IMR-90 (cell line): ENCODE data around the gene FAM83G. TPM values are rescaled to one million over a fixed set of nuclear protein-coding genes. Genes with fewer than 3 reads are reported as not detected.

Source experiments
- ATAC-seq: fragments of 200-7000 bp; cut with Tn5 transposase; 2 replicates; pipeline ENCODE4 v1.9.1; 2020; ENCODE audit warnings: low read depth, mild to moderate bottlenecking, moderate library complexity
- BruUV-seq: library from RNA; stranded (reverse); fragments of 400-500 nt; replicated peaks from 2 replicates; lab custom pipeline; 2021; lab: Mats Ljungman, UMichigan
- CTCF ChIA-PET: fragments of 300-600 bp; formaldehyde crosslinking; extraction: SDS; loops from one replicate; lab custom pipeline; 2021; ENCODE audit warnings: antibody characterized with exemption; lab: Yijun Ruan, JAX
- POLR2A ChIA-PET: fragments of 300-600 bp; sonication (Branson Sonifier 250); formaldehyde crosslinking; loops from one replicate; lab custom pipeline; 2022; ENCODE audit warnings: antibody characterized with exemption; ENCODE audit not compliant: unreplicated experiment; lab: Charles Lee
- DNase-seq: peaks from one replicate; pipeline ENCODE4 v3.0.0; 2013
- H2AFZ ChIP-seq: replicated peaks from 2 replicates; pipeline ENCODE3; 2013; ENCODE audit warnings: low read length, mild to moderate bottlenecking; ENCODE audit not compliant: poor library complexity
- H2AK5ac ChIP-seq: 2 replicates; pipeline ENCODE4 v1.6.1; 2013; ENCODE audit warnings: low read depth, low read length, inconsistent platforms
- H2AK9ac ChIP-seq: replicated peaks from 2 replicates; pipeline ENCODE3; 2013; ENCODE audit warnings: mild to moderate bottlenecking, low read depth, low read length, moderate library complexity; ENCODE audit not compliant: poor library complexity
- H2BK120ac ChIP-seq: 2 replicates; pipeline ENCODE4 v1.6.1; 2013; ENCODE audit warnings: low read depth, low read length, inconsistent platforms
- H2BK15ac ChIP-seq: 3 replicates; pipeline ENCODE4 v1.6.1; 2013; ENCODE audit warnings: low read depth, low read length, inconsistent platforms
- H2BK20ac ChIP-seq: 2 replicates; pipeline ENCODE4 v1.6.1; 2013; ENCODE audit warnings: low read depth, mild to moderate bottlenecking, inconsistent platforms, low read length, moderate library complexity
- H2BK5ac ChIP-seq: 2 replicates; pipeline ENCODE4 v1.6.1; 2013; ENCODE audit warnings: mild to moderate bottlenecking, low read depth, low read length, inconsistent platforms; ENCODE audit not compliant: poor library complexity, severe bottlenecking
- H3K14ac ChIP-seq: replicated peaks from 2 replicates; pipeline ENCODE4 v1.6.1; 2013; ENCODE audit warnings: low read depth, low read length, inconsistent platforms
- H3K18ac ChIP-seq: 2 replicates; pipeline ENCODE4 v1.6.1; 2013; ENCODE audit warnings: low read depth, low read length, control low read depth
- H3K23ac ChIP-seq: 2 replicates; pipeline ENCODE4 v1.6.1; 2013; ENCODE audit warnings: low read depth, low read length, inconsistent platforms
- H3K27ac ChIP-seq: 2 replicates; pipeline ENCODE4 v1.5.1; 2013; ENCODE audit warnings: mild to moderate bottlenecking, control low read depth, low read length; ENCODE audit not compliant: insufficient read depth
- H3K27me3 ChIP-seq: 2 replicates; pipeline ENCODE4 v1.6.1; 2013; ENCODE audit warnings: low read length; ENCODE audit not compliant: control insufficient read depth, insufficient read depth
- H3K36me3 ChIP-seq: 2 replicates; pipeline ENCODE4 v1.6.1; 2013; ENCODE audit warnings: low read length, mixed read lengths; ENCODE audit not compliant: control insufficient read depth, insufficient read depth
- H3K4ac ChIP-seq: 2 replicates; pipeline ENCODE4 v1.6.1; 2013; ENCODE audit warnings: low read depth, low read length, inconsistent platforms
- H3K4me1 ChIP-seq: 2 replicates; pipeline ENCODE4 v1.6.1; 2013; ENCODE audit warnings: low read length, mixed read lengths; ENCODE audit not compliant: control insufficient read depth, insufficient read depth
- H3K4me2 ChIP-seq: 2 replicates; pipeline ENCODE4 v1.6.1; 2013; ENCODE audit warnings: low read depth, mild to moderate bottlenecking, control low read depth, low read length, moderate library complexity
- H3K4me3 ChIP-seq: 2 replicates; pipeline ENCODE4 v1.5.1; 2013; ENCODE audit warnings: low read depth, mild to moderate bottlenecking, control low read depth, low read length, moderate library complexity; ENCODE audit not compliant: insufficient read depth
- H3K56ac ChIP-seq: 2 replicates; pipeline ENCODE4 v1.6.1; 2013; ENCODE audit warnings: low read length, inconsistent platforms; ENCODE audit not compliant: insufficient read depth; ENCODE audit errors: extremely low read depth
- H3K79me1 ChIP-seq, 2 experiments: 2 replicates each; pipeline ENCODE4 v1.6.1; 2013; ENCODE audit warnings: low read length in 2 of 2, inconsistent platforms in 1 of 2, low read depth in 1 of 2
- H3K9ac ChIP-seq: 2 replicates; pipeline ENCODE4 v1.6.1; 2013; ENCODE audit warnings: low read depth, low read length, control low read depth
- H3K9me1 ChIP-seq: 2 replicates; pipeline ENCODE4 v1.6.1; 2013; ENCODE audit warnings: low read length, inconsistent platforms; ENCODE audit not compliant: insufficient read depth
- H3K9me3 ChIP-seq: 2 replicates; pipeline ENCODE4 v1.6.1; 2013; ENCODE audit warnings: low read length; ENCODE audit not compliant: control insufficient read depth, insufficient read depth
- H4K20me1 ChIP-seq: 2 replicates; pipeline ENCODE4 v1.6.1; 2013; ENCODE audit warnings: low read length, inconsistent platforms; ENCODE audit not compliant: insufficient read depth
- H4K5ac ChIP-seq: 2 replicates; pipeline ENCODE4 v1.6.1; 2013; ENCODE audit warnings: mild to moderate bottlenecking, low read depth, low read length, control low read depth
- H4K8ac ChIP-seq, 2 experiments: 2 replicates each; pipeline ENCODE4 v1.6.1; 2013; ENCODE audit warnings: low read depth in 2 of 2, low read length in 2 of 2, control low read depth in 1 of 2, inconsistent platforms in 1 of 2
- H4K91ac ChIP-seq: 2 replicates; pipeline ENCODE4 v1.6.1; 2013; ENCODE audit warnings: low read depth, low read length, inconsistent platforms; ENCODE audit not compliant: insufficient read depth
- BHLHE40 ChIP-seq: fragments of 150-350 bp; IDR thresholded peaks from 2 replicates; pipeline ENCODE4 v1.6.1; 2016; ENCODE audit warnings: mild to moderate bottlenecking, low read depth, low read length
- CHD1 ChIP-seq: IDR thresholded peaks from 2 replicates; pipeline ENCODE4 v1.6.1; 2012; ENCODE audit warnings: low read depth, low read length, improper control_type of control experiment
- MAFK ChIP-seq: IDR thresholded peaks from 2 replicates; pipeline ENCODE4 v1.6.1; 2012; ENCODE audit warnings: low read depth, low read length, improper control_type of control experiment
- MAZ ChIP-seq: IDR thresholded peaks from 2 replicates; pipeline ENCODE4 v1.6.1; 2012; ENCODE audit warnings: low read depth, mild to moderate bottlenecking, low read length, improper control_type of control experiment, moderate library complexity, borderline replicate concordance
- MXI1 ChIP-seq: IDR thresholded peaks from 2 replicates; pipeline ENCODE4 v1.6.1; 2012; ENCODE audit warnings: low read depth, mild to moderate bottlenecking, low read length, moderate library complexity, borderline replicate concordance
- RAD21 ChIP-seq: IDR thresholded peaks from 2 replicates; pipeline ENCODE4 v1.6.1; 2012; ENCODE audit warnings: low read length, improper control_type of control experiment
- RFX5 ChIP-seq: IDR thresholded peaks from 2 replicates; pipeline ENCODE4 v1.8.0; 2012; ENCODE audit warnings: low read depth, mild to moderate bottlenecking, low read length, moderate library complexity
- WGBS, 2 experiments: methylation state at CpG; one replicate each; pipeline versions ENCODE4 v1.1.5 to v1.1.7; 2013; ENCODE audit warnings: missing lambda C conversion rate in 2 of 2; ENCODE audit not compliant: insufficient read length in 1 of 2; ENCODE audit errors: extremely low coverage in 2 of 2; 5-methylcytosine and 5-hydroxymethylcytosine counted together
- dilution Hi-C: fragments of 300-500 bp; cut with HindIII; formaldehyde crosslinking; loops from one replicate; pipeline ENCODE4 v1.14.3; 2018; ENCODE audit warnings: low sequenced_read_pairs; ENCODE audit not compliant: unreplicated experiment
- in situ Hi-C: fragments of 300-500 bp; cut with MboI; formaldehyde crosslinking; loops from 3 replicates; pipeline ENCODE4 v1.14.3; 2019; ENCODE audit warnings: low sequenced_read_pairs, inconsistent platforms, mixed read lengths
- intact Hi-C: fragments of 100-400 bp; cut with micrococcal nuclease; formaldehyde crosslinking; loops from 2 replicates; pipeline ENCODE4 v1.10.0; 2022
- polyA plus RNA-seq, 3 experiments: library from polyadenylated mRNA; depleted of rRNA; stranded (reverse); fragments of >200 nt; gene quantifications; 2 replicates each; pipeline ENCODE4 v1.2.3, GENCODE V29; 2012; ENCODE audit warnings: low replicate concordance in 1 of 3
- total RNA-seq: library from RNA; depleted of rRNA; stranded (reverse); fragments of >200 nt; gene quantifications from 2 replicates; pipeline ENCODE4 v1.2.3, GENCODE V29; 2012
- TF ChIP-seq, protein P1 (sequence below): fragments of 150-350 bp; IDR thresholded peaks from 2 replicates; pipeline ENCODE4 v1.6.1; 2017; ENCODE audit warnings: mild to moderate bottlenecking, antibody characterized with exemption, low read length, low read depth

The FAM83G gene
- total and polyA plus RNA-seq, 2 of the 4 experiments (the other 2 are of a cell fraction): 9.5 to 12.6 TPM

DNA sequence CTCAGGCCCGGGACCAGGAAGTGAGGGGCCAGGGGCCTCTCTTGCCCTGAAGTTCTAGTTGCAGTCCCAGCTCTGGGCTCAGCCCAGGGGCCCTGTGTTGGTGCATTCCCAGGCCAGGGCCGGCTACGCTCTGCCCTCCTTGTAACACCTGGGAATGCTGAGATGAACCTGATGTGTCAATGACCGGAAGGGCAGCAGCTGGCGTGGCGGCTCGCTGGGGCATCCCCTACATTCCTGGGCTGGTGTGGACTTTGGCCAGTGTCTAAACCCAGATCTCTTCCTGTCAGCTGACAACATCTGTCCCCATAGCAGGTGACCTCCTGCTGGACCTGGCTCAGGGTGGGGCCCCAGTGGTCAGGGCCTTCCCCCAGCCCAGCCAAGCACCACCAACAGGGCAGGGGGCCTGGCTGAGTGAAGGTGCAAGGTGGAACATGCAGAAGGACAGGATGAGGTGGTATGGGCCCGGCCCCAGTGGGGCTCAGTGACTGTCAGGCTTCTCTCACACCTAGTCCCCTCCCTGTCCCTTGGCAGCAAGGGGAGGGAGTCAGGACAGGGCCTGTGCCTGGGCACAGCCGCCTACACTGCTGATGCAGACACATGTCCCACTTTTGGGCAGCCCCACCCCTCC lies 15.9 kb downstream of the FAM83G start:
- dilution Hi-C loops: no loop called here
- Histone ChIP-seq H3K79me1 (peaks cover 19 to 63% of the 10 kb centered on the region in 2 experiments; a peak in 3 of 4 replicates), H2BK15ac (no peak overlapping the region), H3K4me2 (no peak overlapping the region), H3K23ac (no peak overlapping the region), H4K8ac (no peak overlapping the region), H3K4me1 (peaks cover 2% of the 10 kb centered on the region; the same call in 1 of the 2 replicates), H3K18ac (no peak overlapping the region), H2AK9ac (no peak overlapping the region), H2BK5ac (no peak overlapping the region), H3K4me3 (no peak overlapping the region), H4K5ac (no peak overlapping the region), H2BK120ac (no peak overlapping the region), H3K27ac (no peak overlapping the region), H3K9me1 (peaks cover 2% of the 10 kb centered on the region), H2BK20ac (no peak overlapping the region), H2AK5ac (no peak overlapping the region), H3K27me3 (no peaks in the 10 kb centered on the region), H3K9me3 (no peaks in the 10 kb centered on the region), H3K56ac (no peak overlapping the region), H2AFZ (no peak overlapping the region), H4K20me1 (peaks cover 28% of the 10 kb centered on the region), H3K14ac (no peak overlapping the region), H3K4ac (no peak overlapping the region), H4K91ac (no peak overlapping the region), H3K9ac (no peak overlapping the region), H3K36me3 (peaks cover 28% of the 10 kb centered on the region)
- in situ Hi-C loops: no loop called here
- 82% methylated on average over 4 of the region's 9 CpGs; no CpG with 5 or more reads in 1 of the 2 experiments for WGBS, 2 experiments
- intact Hi-C loops: no loop called here
- ChIA-PET CTCF (no interaction called here), POLR2A (no interaction called here)
- TF ChIP-seq BHLHE40 (no peak), RAD21 (no peak), MAZ (no peak), MXI1 (no peak), MAFK (no peak), RFX5 (no peak), CHD1 (no peak)
- TF ChIP-seq, protein P1, sequence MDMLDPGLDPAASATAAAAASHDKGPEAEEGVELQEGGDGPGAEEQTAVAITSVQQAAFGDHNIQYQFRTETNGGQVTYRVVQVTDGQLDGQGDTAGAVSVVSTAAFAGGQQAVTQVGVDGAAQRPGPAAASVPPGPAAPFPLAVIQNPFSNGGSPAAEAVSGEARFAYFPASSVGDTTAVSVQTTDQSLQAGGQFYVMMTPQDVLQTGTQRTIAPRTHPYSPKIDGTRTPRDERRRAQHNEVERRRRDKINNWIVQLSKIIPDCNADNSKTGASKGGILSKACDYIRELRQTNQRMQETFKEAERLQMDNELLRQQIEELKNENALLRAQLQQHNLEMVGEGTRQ: no peak
- no TSS peak for BruUV-seq
- no peak for ATAC-seq
- DNase-seq: no peak
